Measurements from ENCODE around the gene PDIA3. TPM values are rescaled to one million over a fixed set of nuclear protein-coding genes. Genes with fewer than 3 reads are reported as not detected.
"Not testable (repeated sequence)": the region's sequence is repeated elsewhere in the genome, so short reads cannot be mapped to it uniquely, and the experiment has no call there.

PDIA3 gene
- total RNA-seq, 1 experiment from 2014 or later, result 421 TPM

DNA sequence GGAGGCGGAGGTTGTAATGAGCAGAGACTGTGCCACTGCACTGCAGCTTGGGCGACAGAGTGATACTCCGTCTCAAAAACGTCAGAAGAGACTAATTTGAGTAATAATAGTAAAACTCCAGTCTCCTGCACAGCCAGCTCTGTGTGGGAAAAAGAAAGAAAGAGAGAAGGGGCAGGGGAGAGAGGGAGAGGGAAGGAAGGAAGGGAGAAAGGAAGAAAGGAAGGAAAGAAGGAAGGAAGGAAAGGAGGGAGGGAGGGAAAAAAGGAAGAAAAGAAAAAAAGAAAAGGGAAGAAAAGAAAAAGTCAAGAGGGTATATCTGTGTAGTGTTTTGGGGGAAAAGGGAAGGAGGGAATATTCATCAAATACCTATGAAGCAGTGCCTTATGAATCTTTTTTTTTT is 23.1 kb upstream of the PDIA3 start:
- Histone ChIP-seq H3K4me3 (ENCODE audit: low read depth, low read length, poor library complexity, severe bottlenecking) (no peak overlapping the region), H3K36me3 (ENCODE audit: insufficient read depth, low read length, poor library complexity, severe bottlenecking) (no peaks in the 10 kb centered on the region), H3K27me3 (replicated peaks; ENCODE audit: insufficient read depth, low read depth, low read length, poor library complexity) (no peaks in the 10 kb centered on the region), H3K4me1 (ENCODE audit: insufficient read depth, low read length, poor library complexity, severe bottlenecking) (no peaks in the 10 kb centered on the region), H3K27ac (ENCODE audit: low read depth, low read length, poor library complexity, severe bottlenecking) (no peak overlapping the region), H3K9me3 (ENCODE audit: low read depth, low read length, poor library complexity, severe bottlenecking) (no peaks in the 10 kb centered on the region)
- ChIA-PET POLR2A (ENCODE audit: low non-redundant PET) (interaction anchor here (0.6 kb wide), 1 partner anchor 128 kb away, joined by 3 read pairs; no protein-coding TSS in a partner anchor), CTCF (no interaction called here)
- TF ChIP-seq, protein P1, sequence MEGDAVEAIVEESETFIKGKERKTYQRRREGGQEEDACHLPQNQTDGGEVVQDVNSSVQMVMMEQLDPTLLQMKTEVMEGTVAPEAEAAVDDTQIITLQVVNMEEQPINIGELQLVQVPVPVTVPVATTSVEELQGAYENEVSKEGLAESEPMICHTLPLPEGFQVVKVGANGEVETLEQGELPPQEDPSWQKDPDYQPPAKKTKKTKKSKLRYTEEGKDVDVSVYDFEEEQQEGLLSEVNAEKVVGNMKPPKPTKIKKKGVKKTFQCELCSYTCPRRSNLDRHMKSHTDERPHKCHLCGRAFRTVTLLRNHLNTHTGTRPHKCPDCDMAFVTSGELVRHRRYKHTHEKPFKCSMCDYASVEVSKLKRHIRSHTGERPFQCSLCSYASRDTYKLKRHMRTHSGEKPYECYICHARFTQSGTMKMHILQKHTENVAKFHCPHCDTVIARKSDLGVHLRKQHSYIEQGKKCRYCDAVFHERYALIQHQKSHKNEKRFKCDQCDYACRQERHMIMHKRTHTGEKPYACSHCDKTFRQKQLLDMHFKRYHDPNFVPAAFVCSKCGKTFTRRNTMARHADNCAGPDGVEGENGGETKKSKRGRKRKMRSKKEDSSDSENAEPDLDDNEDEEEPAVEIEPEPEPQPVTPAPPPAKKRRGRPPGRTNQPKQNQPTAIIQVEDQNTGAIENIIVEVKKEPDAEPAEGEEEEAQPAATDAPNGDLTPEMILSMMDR (conservative IDR thresholded peaks at IDR 0.05; ENCODE audit: low read depth, low read length), result no peak
- no peak for TF ChIP-seq EZH2 (IDR thresholded peaks at IDR 0.05; ENCODE audit: borderline replicate concordance, low read depth, low read length, poor library complexity, severe bottlenecking)
- no TSS peak for BruUV-seq (replicated peaks)
- intact Hi-C loops (cut with micrococcal nuclease; ENCODE audit: unreplicated experiment), result no loop called here
- no peak for DNase-seq (ENCODE audit: low spot score)

DNA sequence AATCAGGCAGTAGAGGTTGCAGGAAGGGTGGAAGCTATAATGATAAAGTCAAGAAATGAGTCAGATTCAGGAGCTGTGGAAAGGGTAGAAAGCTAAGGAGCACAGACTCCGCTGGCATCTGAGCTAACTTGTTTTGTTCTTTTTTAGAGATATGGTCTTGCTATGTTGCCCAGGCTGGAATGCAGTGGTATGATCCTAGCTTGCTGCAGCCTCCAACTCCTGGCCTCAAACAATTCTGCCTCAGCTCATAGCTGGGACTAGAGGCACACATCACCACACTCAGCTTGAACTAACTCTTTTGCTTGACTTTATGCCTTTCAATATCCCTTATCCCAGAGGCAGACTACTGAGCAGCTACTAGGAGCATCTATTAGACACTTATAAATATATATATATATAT is 19.9 kb upstream of the PDIA3 start:
- H3K4me1 ChIP-seq (ENCODE audit: insufficient read depth, low read length, poor library complexity, severe bottlenecking); H3K27me3 ChIP-seq (replicated peaks; ENCODE audit: insufficient read depth, low read depth, low read length, poor library complexity); CTCF ChIA-PET; H3K27ac ChIP-seq (ENCODE audit: low read depth, low read length, poor library complexity, severe bottlenecking); intact Hi-C loops (cut with micrococcal nuclease; ENCODE audit: unreplicated experiment); H3K4me3 ChIP-seq (ENCODE audit: low read depth, low read length, poor library complexity, severe bottlenecking); H3K9me3 ChIP-seq (ENCODE audit: low read depth, low read length, poor library complexity, severe bottlenecking); DNase-seq (ENCODE audit: low spot score); H3K36me3 ChIP-seq (ENCODE audit: insufficient read depth, low read length, poor library complexity, severe bottlenecking); BruUV-seq (replicated peaks); POLR2A ChIA-PET (ENCODE audit: low non-redundant PET): not testable (repeated sequence)

DNA sequence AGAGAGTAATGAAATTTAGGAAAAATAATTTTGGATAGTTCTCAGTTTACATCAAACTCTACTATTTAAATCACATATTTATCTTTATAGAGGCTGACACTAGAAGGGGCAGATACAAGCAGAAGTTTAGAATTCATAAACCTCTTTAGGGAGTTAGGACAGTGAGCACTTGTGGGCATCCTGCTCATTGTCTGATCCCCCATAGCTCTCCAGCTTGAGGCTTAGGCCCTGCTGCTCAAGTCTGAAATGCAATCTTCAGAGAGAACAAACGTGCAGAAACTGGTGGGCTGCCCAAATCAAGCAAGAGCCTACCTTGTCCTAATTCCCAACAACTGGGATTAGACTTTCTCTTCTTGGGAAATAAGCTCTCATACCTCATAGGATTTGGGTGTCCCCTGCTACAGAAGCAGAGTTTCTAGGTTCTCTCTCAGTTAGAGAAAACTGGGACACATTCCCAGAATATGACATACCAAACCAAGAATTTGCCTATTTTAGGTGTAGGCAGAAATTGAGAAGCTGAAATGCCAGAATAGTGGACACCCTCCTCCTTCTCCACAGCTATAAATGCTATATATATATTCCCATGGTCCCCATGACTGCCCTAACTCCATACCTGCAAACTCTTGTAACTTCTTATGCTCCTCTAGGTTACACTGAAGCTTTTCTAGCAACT is 18.0 kb upstream of the PDIA3 start:
- intact Hi-C loops (cut with micrococcal nuclease; ENCODE audit: unreplicated experiment); CTCF ChIA-PET; POLR2A ChIA-PET (ENCODE audit: low non-redundant PET): not testable (repeated sequence)

DNA sequence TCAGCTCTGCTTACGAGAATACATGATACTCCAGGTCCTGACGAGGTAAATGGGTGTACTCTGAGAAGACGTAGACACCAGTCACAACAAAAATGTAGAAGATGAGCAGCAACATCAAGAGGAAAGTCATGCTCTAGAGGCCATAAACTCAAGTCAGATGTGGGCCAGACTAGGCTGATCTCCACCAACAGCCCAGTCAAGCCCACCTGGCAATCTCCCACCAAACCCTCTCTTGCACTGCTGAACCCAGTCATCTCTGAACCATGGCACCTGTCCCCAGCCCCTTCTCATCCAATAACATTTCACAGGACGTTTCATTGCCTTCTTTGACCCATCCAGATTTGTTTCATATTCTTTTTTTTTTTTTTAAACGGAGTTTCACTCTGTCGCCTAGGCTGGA is 10.8 kb upstream of the PDIA3 start:
- POLR2A ChIA-PET (ENCODE audit: low non-redundant PET), result no interaction called here
- Histone ChIP-seq H3K9me3 (ENCODE audit: low read depth, low read length, poor library complexity, severe bottlenecking) (no peaks in the 10 kb centered on the region), H3K27me3 (replicated peaks; ENCODE audit: insufficient read depth, low read depth, low read length, poor library complexity) (no peaks in the 10 kb centered on the region), H3K4me1 (ENCODE audit: insufficient read depth, low read length, poor library complexity, severe bottlenecking) (no peaks in the 10 kb centered on the region), H3K4me3 (ENCODE audit: low read depth, low read length, poor library complexity, severe bottlenecking) (no peak overlapping the region), H3K27ac (ENCODE audit: low read depth, low read length, poor library complexity, severe bottlenecking) (no peak overlapping the region), H3K36me3 (ENCODE audit: insufficient read depth, low read length, poor library complexity, severe bottlenecking) (no peaks in the 10 kb centered on the region)
- TF ChIP-seq EZH2 (IDR thresholded peaks at IDR 0.05; ENCODE audit: borderline replicate concordance, low read depth, low read length, poor library complexity, severe bottlenecking), result no peak
- TF ChIP-seq, protein P1 (conservative IDR thresholded peaks at IDR 0.05; ENCODE audit: low read depth, low read length), result no peak
- intact Hi-C loops (cut with micrococcal nuclease; ENCODE audit: unreplicated experiment), result no loop called here
- BruUV-seq (replicated peaks), result no TSS peak
- CTCF ChIA-PET, result no interaction called here
- DNase-seq (ENCODE audit: low spot score), result no peak

More for the DNA sequence above, 18.0 kb upstream of the PDIA3 start:
- not testable (repeated sequence) for H3K27ac ChIP-seq (ENCODE audit: low read depth, low read length, poor library complexity, severe bottlenecking); H3K4me1 ChIP-seq (ENCODE audit: insufficient read depth, low read length, poor library complexity, severe bottlenecking); H3K36me3 ChIP-seq (ENCODE audit: insufficient read depth, low read length, poor library complexity, severe bottlenecking); DNase-seq (ENCODE audit: low spot score); BruUV-seq (replicated peaks); H3K4me3 ChIP-seq (ENCODE audit: low read depth, low read length, poor library complexity, severe bottlenecking); H3K9me3 ChIP-seq (ENCODE audit: low read depth, low read length, poor library complexity, severe bottlenecking); H3K27me3 ChIP-seq (replicated peaks; ENCODE audit: insufficient read depth, low read depth, low read length, poor library complexity)

DNA sequence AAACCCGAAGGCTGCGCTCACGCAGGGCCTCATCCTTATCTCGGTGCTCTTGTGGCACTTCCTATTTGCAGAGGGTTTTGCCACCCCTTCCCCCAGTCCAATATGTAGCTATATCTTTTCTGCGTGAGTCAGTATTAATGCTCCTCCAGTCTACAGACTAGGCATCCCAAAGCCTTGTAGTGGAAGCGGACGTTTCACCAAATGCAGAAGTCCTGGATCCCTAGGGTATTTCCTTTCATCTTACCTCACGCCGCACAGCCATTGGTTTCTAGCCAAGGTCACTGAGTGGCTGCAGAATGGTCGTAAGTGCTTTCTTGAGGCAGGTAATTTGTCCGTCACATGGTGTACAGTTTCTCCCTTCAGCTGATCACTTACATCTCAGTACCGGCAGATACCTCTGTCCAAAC is 668 bp downstream of the PDIA3 start:
- CTCF ChIA-PET; H3K36me3 ChIP-seq (ENCODE audit: insufficient read depth, low read length, poor library complexity, severe bottlenecking); H3K27me3 ChIP-seq (replicated peaks; ENCODE audit: insufficient read depth, low read depth, low read length, poor library complexity); POLR2A ChIA-PET (ENCODE audit: low non-redundant PET); H3K9me3 ChIP-seq (ENCODE audit: low read depth, low read length, poor library complexity, severe bottlenecking); BruUV-seq (replicated peaks): not testable (repeated sequence)
- Histone ChIP-seq H3K27ac (ENCODE audit: low read depth, low read length, poor library complexity, severe bottlenecking) (peak overlapping the region; percentile 96), H3K4me3 (ENCODE audit: low read depth, low read length, poor library complexity, severe bottlenecking) (peak overlapping the region; percentile 82), H3K4me1 (ENCODE audit: insufficient read depth, low read length, poor library complexity, severe bottlenecking) (peaks cover 17% of the 10 kb centered on the region)
- intact Hi-C loops (cut with micrococcal nuclease; ENCODE audit: unreplicated experiment), result loop anchor here (10.0 kb wide), 1 partner anchor 342 kb away; no protein-coding TSS in a partner anchor
- DNase-seq (ENCODE audit: low spot score), result peak; percentile 9
